HCT116 (cell line): ENCODE measurements around the gene PLA2G12B. TPM values are rescaled to one million over a fixed set of nuclear protein-coding genes. Genes with fewer than 3 reads are reported as not detected.

Experiments
- ATAC-seq: fragments of 200-7000 bp; cut with Tn5 transposase; 2 replicates; pipeline ENCODE4 v1.9.1; 2020; ENCODE audit warnings: mild to moderate bottlenecking, moderate library complexity
- BruUV-seq: library from RNA; stranded (reverse); fragments of 400-500 nt; replicated peaks from 2 replicates; lab custom pipeline; 2021; lab: Mats Ljungman, UMichigan
- CTCF ChIA-PET: fragments of 300-600 bp; sonication (Branson Sonifier 250); formaldehyde crosslinking; loops from one replicate; lab custom pipeline; 2021; ENCODE audit warnings: antibody characterized with exemption; lab: Charles Lee
- POLR2A ChIA-PET: fragments of 300-600, 350-600 bp; sonication (Branson Sonifier 250); formaldehyde crosslinking; loops from one replicate; lab custom pipeline; 2021; ENCODE audit warnings: antibody characterized with exemption; lab: Charles Lee
- RAD21 ChIA-PET, 2 experiments: fragments of 300-600 bp; sonication (Branson Sonifier 250); formaldehyde crosslinking; loops; one replicate each; lab custom pipeline; 2023; ENCODE audit warnings: low total read pairs in 2 of 2; ENCODE audit not compliant: uncharacterized antibody in 2 of 2, unreplicated experiment in 2 of 2, low non-redundant PET in 1 of 2; lab: Charles Lee
- DNase-seq: peaks from one replicate; pipeline ENCODE4 v3.0.0-alpha.2; 2010; ENCODE audit warnings: low read depth, low spot score
- H2AFZ ChIP-seq: fragments of 200-600 bp; shearing (Covaris generic), sonication (generic); 2 replicates; pipeline ENCODE4 v1.6.1; 2017; ENCODE audit warnings: low read depth, mixed run types, mixed read lengths, antibody characterized with exemption, low read length; ENCODE audit not compliant: poor library complexity, severe bottlenecking
- H3K27ac ChIP-seq: 2 replicates; pipeline ENCODE4 v1.5.1; 2012; ENCODE audit warnings: low read depth, low read length
- H3K27me3 ChIP-seq: fragments of 200-600 bp; sonication (generic); 2 replicates; pipeline ENCODE4 v1.6.1; 2016; ENCODE audit warnings: mixed run types, low read length, mixed read lengths; ENCODE audit not compliant: insufficient read depth
- H3K36me3 ChIP-seq, 2 experiments: fragments of 200-500 bp in 1 of 2; fragments of 200-600 bp in 1 of 2; sonication (Bioruptor generic) in 1 of 2; sonication (generic) in 1 of 2; 2 replicates each; pipeline versions ENCODE4 v1.5.1 to v1.6.1; 2014 to 2016; ENCODE audit warnings: low read length in 2 of 2, inconsistent platforms in 1 of 2, mixed read lengths in 1 of 2, mixed run types in 1 of 2; ENCODE audit not compliant: insufficient read depth in 2 of 2, control insufficient read depth in 1 of 2
- H3K4me1 ChIP-seq, 2 experiments: fragments of 200-600 bp in 1 of 2; sonication (generic) in 1 of 2; 2 replicates each; pipeline versions ENCODE4 v1.5.1 to v1.6.1; 2012 to 2017; ENCODE audit warnings: low read length in 2 of 2, inconsistent platforms in 1 of 2, mild to moderate bottlenecking in 1 of 2, mixed read lengths in 1 of 2, mixed run types in 1 of 2, moderate library complexity in 1 of 2; ENCODE audit not compliant: insufficient read depth in 2 of 2, control insufficient read depth in 1 of 2
- H3K4me2 ChIP-seq: fragments of 200-600 bp; sonication (generic); 2 replicates; pipeline ENCODE4 v1.6.1; 2017; ENCODE audit warnings: mixed run types, low read length, mixed read lengths
- H3K4me3 ChIP-seq, 2 experiments: fragments of 200-600 bp in 1 of 2; sonication (generic) in 1 of 2; replicated peaks in 1 of 2; 2 replicates each; pipeline ENCODE4 v1.5.1; 2011 to 2016; ENCODE audit warnings: low read length in 2 of 2, control low read depth in 1 of 2, low read depth in 1 of 2, mild to moderate bottlenecking in 1 of 2, mixed read lengths in 1 of 2, mixed run types in 1 of 2
- H3K79me2 ChIP-seq: fragments of 200-600 bp; sonication (generic); 2 replicates; pipeline ENCODE4 v1.6.1; 2017; ENCODE audit warnings: mild to moderate bottlenecking, mixed run types, low read length, moderate library complexity, mixed read lengths; ENCODE audit not compliant: insufficient read depth
- H3K9ac ChIP-seq: fragments of 200-600 bp; sonication (generic); 2 replicates; pipeline ENCODE4 v1.6.1; 2016; ENCODE audit warnings: low read length, mixed read lengths
- H3K9me2 ChIP-seq: fragments of 200-600 bp; sonication (generic), shearing (Covaris generic); 2 replicates; pipeline ENCODE4 v1.6.1; 2017; ENCODE audit warnings: mixed run types, mild to moderate bottlenecking, moderate library complexity; ENCODE audit not compliant: insufficient read depth
- H3K9me3 ChIP-seq, 2 experiments: fragments of 200-500 bp in 1 of 2; fragments of 200-600 bp in 1 of 2; sonication (Bioruptor generic) in 1 of 2; sonication (generic) in 1 of 2; 2 replicates each; pipeline ENCODE4 v1.6.1; 2014 to 2017; ENCODE audit warnings: low read length in 2 of 2, mixed read lengths in 2 of 2, inconsistent platforms in 1 of 2, low read depth in 1 of 2, mild to moderate bottlenecking in 1 of 2, mixed run types in 1 of 2, moderate library complexity in 1 of 2; ENCODE audit not compliant: control insufficient read depth in 1 of 2, insufficient read depth in 1 of 2
- H4K20me1 ChIP-seq: fragments of 200-600 bp; sonication (generic), shearing (Covaris generic); 2 replicates; pipeline ENCODE4 v1.6.1; 2017; ENCODE audit warnings: mixed run types, mild to moderate bottlenecking, moderate library complexity; ENCODE audit not compliant: insufficient read depth
- CBX3 ChIP-seq: IDR thresholded peaks from 2 replicates; pipeline ENCODE4 v1.6.1; 2012; ENCODE audit warnings: low read depth
- EGR1 ChIP-seq: IDR thresholded peaks from 2 replicates; pipeline ENCODE4 v1.6.1; 2012; ENCODE audit warnings: low read depth
- ELF1 ChIP-seq: IDR thresholded peaks from 2 replicates; pipeline ENCODE4 v1.6.1; 2012; ENCODE audit warnings: low read depth, borderline replicate concordance
- FOSL1 ChIP-seq: IDR thresholded peaks from 2 replicates; pipeline ENCODE4 v1.6.1; 2012; ENCODE audit warnings: low read depth
- JUND ChIP-seq: IDR thresholded peaks from 2 replicates; pipeline ENCODE4 v1.6.1; 2012
- POLR2A ChIP-seq: IDR thresholded peaks from 2 replicates; pipeline ENCODE4 v1.7.0; 2011; ENCODE audit warnings: borderline replicate concordance; ENCODE audit not compliant: insufficient read depth, insufficient read length; ENCODE audit errors: extremely low read depth
- POLR2AphosphoS5 ChIP-seq: IDR thresholded peaks from 2 replicates; pipeline ENCODE4 v1.6.1; 2011; ENCODE audit warnings: mild to moderate bottlenecking, low read depth, low read length, moderate library complexity
- RAD21 ChIP-seq: IDR thresholded peaks from 2 replicates; pipeline ENCODE4 v1.6.1; 2012; ENCODE audit warnings: low read depth, mild to moderate bottlenecking
- SIN3A ChIP-seq: IDR thresholded peaks from 2 replicates; pipeline ENCODE4 v1.6.1; 2012; ENCODE audit warnings: low read depth
- YY1 ChIP-seq: IDR thresholded peaks from 2 replicates; pipeline ENCODE4 v1.6.1; 2011; ENCODE audit warnings: low read length, low read depth, moderate library complexity, mild to moderate bottlenecking; ENCODE audit not compliant: insufficient replicate concordance; ENCODE audit errors: extremely low read depth
- ZNF274 ChIP-seq: fragments of 200-500 bp; sonication (Bioruptor generic); IDR thresholded peaks from 2 replicates; pipeline ENCODE4 v1.6.1; 2014; ENCODE audit warnings: mild to moderate bottlenecking, low read depth, low read length, inconsistent platforms
- intact Hi-C: fragments of 100-400 bp; cut with micrococcal nuclease; formaldehyde crosslinking; loops from 2 replicates; pipeline ENCODE4 v1.10.0; 2022
- total RNA-seq: library from RNA; stranded (reverse); gene quantifications from one replicate; pipeline ENCODE4 v1.2.1, GENCODE V29; 2021; ENCODE audit not compliant: unreplicated experiment
- TF ChIP-seq, protein P1 (sequence below): IDR thresholded peaks from 2 replicates; pipeline ENCODE4 v1.6.1; 2012; ENCODE audit warnings: low read depth
- TF ChIP-seq, protein P2 (sequence below), 3 experiments: fragments of 200-600 bp in 1 of 3; sonication (generic) in 1 of 3; IDR thresholded peaks in 2 of 3; conservative IDR thresholded peaks in 1 of 3; 2 replicates each; pipeline ENCODE4 v1.5.1; 2012 to 2017; ENCODE audit warnings: low read depth in 2 of 3, low read length in 2 of 3, antibody characterized with exemption in 1 of 3, borderline replicate concordance in 1 of 3, control low read depth in 1 of 3, mild to moderate bottlenecking in 1 of 3, mixed read lengths in 1 of 3, mixed run types in 1 of 3, moderate library complexity in 1 of 3; ENCODE audit not compliant: insufficient read depth in 1 of 3

The PLA2G12B gene
- total RNA-seq, 1 experiment from 2014 or later: not detected

DNA sequence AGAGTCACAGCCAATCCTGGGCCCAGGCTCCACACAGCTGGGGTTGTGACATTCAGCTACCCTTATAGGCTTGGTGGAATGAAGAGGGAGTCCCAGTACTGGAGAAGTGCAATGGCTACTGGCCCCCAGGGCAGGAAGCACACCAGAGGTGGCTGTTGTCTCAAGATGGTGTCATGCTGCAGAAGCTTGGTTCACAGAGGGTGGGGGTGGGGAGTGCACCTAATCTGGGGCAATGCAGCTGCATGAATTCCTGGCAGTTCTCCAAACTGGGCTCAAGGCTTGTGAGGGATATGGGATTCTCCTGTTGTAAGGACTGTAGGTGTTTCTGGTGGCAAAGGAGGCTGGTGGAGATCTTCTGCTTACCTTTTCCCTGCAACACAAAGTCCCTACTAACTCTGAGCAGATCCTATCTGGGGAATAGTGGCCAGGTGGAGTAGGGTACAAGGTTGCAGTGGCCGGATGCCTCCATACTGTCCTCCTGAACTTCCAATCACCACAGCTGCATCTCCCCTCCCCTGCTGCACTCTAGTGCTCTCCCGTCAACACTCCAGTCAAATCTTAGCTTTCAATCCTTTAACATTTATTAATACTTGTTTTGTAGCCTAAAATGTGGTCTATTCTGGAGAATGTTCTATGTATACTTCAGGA, 27.4 kb upstream of the PLA2G12B start:
- ATAC-seq (no peak), DNase-seq (no peak)
- TF ChIP-seq ZNF274 (no peak), ELF1 (no peak), POLR2AphosphoS5 (peak; percentile 24; the same call in 1 of the 2 replicates)
- ChIA-PET CTCF (no interaction called here), RAD21 (no interaction called here), POLR2A (no interaction called here)
- Histone ChIP-seq H3K36me3 (no peaks in the 10 kb centered on the region), H3K4me2 (no peak overlapping the region), H3K79me2 (no peaks in the 10 kb centered on the region), H3K4me1 (no peaks in the 10 kb centered on the region), H3K27me3 (no peaks in the 10 kb centered on the region), H3K9me3 (peaks cover 7% of the 10 kb centered on the region in 2 experiments; a peak in 3 of 4 replicates), H4K20me1 (no peaks in the 10 kb centered on the region), H3K27ac (no peak overlapping the region), H2AFZ (no peak overlapping the region), H3K4me3 (no peak overlapping the region), H3K9me2 (no peaks in the 10 kb centered on the region), H3K9ac (no peak overlapping the region)
- no TSS peak for BruUV-seq
- intact Hi-C loops: no loop called here

DNA sequence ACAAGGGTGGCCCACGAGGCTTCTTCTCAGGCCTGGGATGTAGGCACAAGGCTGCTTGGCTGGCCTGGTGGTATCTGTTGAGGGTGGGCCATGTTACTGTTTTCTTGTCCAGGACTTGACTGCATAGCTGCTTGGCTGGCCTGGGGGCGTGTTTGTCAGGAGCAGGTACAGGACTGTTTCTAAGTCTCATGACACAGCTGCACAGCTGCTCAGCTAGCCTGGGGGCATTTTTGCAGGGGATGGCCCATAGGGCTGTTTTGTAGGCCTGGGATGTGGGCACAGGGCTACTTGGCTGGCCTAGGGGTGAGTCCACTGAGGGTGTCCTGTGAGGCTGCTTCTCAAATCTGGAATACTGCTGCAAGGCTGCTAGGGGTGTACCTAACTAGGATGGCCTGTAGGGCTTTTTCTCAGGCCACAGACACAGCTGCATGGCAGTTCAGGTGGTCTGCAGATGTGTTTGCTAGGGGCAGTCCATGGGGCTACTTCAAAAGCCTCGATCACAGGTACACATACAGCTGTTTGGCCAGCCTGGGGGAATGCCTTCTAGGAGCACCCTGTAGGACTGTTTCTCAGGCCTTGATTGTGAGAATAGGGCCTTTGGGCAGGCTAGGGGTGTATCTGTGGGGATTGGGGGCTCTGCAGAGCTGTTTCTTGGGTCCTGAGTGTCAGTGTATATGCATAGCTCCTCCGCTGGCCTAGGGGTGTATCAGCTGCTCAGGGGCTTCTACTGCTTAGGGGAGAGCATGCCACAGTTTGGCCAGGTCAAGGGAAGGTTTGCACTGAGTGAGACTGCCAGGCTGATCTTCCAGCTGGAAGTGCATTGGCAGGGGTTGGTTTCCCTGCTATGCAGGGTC, 26.6 kb upstream of the PLA2G12B start:
- no peaks in the 10 kb centered on the region for H3K79me2 ChIP-seq
- no peaks in the 10 kb centered on the region for H3K36me3 ChIP-seq
- no peak for ATAC-seq
- intact Hi-C loops: no loop called here
- no peak overlapping the region for H3K9ac ChIP-seq
- no peak overlapping the region for H3K4me2 ChIP-seq
- no peaks in the 10 kb centered on the region for H3K27me3 ChIP-seq
- H2AFZ ChIP-seq: no peak overlapping the region
- ChIA-PET CTCF (no interaction called here), RAD21 (no interaction called here), POLR2A (no interaction called here)
- H3K9me2 ChIP-seq: no peaks in the 10 kb centered on the region
- no peaks in the 10 kb centered on the region for H3K4me1 ChIP-seq
- no TSS peak for BruUV-seq
- H4K20me1 ChIP-seq: no peaks in the 10 kb centered on the region
- peaks cover 7% of the 10 kb centered on the region in 2 experiments; a peak in 3 of 4 replicates for H3K9me3 ChIP-seq
- no peak for DNase-seq
- no peak overlapping the region for H3K27ac ChIP-seq
- no peak overlapping the region for H3K4me3 ChIP-seq
- TF ChIP-seq, protein P1, sequence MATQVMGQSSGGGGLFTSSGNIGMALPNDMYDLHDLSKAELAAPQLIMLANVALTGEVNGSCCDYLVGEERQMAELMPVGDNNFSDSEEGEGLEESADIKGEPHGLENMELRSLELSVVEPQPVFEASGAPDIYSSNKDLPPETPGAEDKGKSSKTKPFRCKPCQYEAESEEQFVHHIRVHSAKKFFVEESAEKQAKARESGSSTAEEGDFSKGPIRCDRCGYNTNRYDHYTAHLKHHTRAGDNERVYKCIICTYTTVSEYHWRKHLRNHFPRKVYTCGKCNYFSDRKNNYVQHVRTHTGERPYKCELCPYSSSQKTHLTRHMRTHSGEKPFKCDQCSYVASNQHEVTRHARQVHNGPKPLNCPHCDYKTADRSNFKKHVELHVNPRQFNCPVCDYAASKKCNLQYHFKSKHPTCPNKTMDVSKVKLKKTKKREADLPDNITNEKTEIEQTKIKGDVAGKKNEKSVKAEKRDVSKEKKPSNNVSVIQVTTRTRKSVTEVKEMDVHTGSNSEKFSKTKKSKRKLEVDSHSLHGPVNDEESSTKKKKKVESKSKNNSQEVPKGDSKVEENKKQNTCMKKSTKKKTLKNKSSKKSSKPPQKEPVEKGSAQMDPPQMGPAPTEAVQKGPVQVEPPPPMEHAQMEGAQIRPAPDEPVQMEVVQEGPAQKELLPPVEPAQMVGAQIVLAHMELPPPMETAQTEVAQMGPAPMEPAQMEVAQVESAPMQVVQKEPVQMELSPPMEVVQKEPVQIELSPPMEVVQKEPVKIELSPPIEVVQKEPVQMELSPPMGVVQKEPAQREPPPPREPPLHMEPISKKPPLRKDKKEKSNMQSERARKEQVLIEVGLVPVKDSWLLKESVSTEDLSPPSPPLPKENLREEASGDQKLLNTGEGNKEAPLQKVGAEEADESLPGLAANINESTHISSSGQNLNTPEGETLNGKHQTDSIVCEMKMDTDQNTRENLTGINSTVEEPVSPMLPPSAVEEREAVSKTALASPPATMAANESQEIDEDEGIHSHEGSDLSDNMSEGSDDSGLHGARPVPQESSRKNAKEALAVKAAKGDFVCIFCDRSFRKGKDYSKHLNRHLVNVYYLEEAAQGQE: no peak
- no peak for TF ChIP-seq ELF1
- TF ChIP-seq JUND: no peak
- no peak; the same call in 1 of the 2 replicates for TF ChIP-seq POLR2AphosphoS5
- TF ChIP-seq YY1: no peak
- no peak for TF ChIP-seq SIN3A
- TF ChIP-seq CBX3: no peak
- TF ChIP-seq POLR2A: no peak
- TF ChIP-seq RAD21: no peak
- TF ChIP-seq FOSL1: no peak
- no peak for TF ChIP-seq EGR1
- TF ChIP-seq ZNF274: no peak
- TF ChIP-seq, protein P2, sequence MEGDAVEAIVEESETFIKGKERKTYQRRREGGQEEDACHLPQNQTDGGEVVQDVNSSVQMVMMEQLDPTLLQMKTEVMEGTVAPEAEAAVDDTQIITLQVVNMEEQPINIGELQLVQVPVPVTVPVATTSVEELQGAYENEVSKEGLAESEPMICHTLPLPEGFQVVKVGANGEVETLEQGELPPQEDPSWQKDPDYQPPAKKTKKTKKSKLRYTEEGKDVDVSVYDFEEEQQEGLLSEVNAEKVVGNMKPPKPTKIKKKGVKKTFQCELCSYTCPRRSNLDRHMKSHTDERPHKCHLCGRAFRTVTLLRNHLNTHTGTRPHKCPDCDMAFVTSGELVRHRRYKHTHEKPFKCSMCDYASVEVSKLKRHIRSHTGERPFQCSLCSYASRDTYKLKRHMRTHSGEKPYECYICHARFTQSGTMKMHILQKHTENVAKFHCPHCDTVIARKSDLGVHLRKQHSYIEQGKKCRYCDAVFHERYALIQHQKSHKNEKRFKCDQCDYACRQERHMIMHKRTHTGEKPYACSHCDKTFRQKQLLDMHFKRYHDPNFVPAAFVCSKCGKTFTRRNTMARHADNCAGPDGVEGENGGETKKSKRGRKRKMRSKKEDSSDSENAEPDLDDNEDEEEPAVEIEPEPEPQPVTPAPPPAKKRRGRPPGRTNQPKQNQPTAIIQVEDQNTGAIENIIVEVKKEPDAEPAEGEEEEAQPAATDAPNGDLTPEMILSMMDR (IDR thresholded peaks at IDR 0.05 in 2 of 3, conservative IDR thresholded peaks at IDR 0.05 in 1 of 3; ENCODE audit: borderline replicate concordance in 1 of 3, insufficient read depth in 1 of 3, low read depth in 2 of 3, low read length in 2 of 3): no peak
